ENCODE data around the gene CDCP1. TPM values are rescaled to one million over a fixed set of nuclear protein-coding genes. Genes with fewer than 3 reads are reported as not detected.

The CDCP1 gene
- total RNA-seq, 2 donors from 2014 or later = 3.4 to 7.3 TPM

GRCh38 chr3:45075821-45076625 is 70.2 kb downstream of the CDCP1 start:
- no peak for TF ChIP-seq CTCF (IDR thresholded peaks at IDR 0.05)
- no peaks in the 10 kb centered on the region for H3K4me1 ChIP-seq (ENCODE audit: control insufficient read depth in 1 of 2, low read depth in 2 of 2)
- H3K9me3 ChIP-seq = no peaks in the 10 kb centered on the region
- no peaks in the 10 kb centered on the region for H3K36me3 ChIP-seq
- no peak overlapping the region for H3K27ac ChIP-seq
- DNase-seq (ENCODE audit: low spot score) (no peak), ATAC-seq (ENCODE audit: insufficient number of reproducible peaks, low FRiP score, low read depth) (no peak)
- no peak overlapping the region for H3K4me3 ChIP-seq
- no peaks in the 10 kb centered on the region for H3K27me3 ChIP-seq (replicated peaks; ENCODE audit: insufficient read depth)

DNA sequence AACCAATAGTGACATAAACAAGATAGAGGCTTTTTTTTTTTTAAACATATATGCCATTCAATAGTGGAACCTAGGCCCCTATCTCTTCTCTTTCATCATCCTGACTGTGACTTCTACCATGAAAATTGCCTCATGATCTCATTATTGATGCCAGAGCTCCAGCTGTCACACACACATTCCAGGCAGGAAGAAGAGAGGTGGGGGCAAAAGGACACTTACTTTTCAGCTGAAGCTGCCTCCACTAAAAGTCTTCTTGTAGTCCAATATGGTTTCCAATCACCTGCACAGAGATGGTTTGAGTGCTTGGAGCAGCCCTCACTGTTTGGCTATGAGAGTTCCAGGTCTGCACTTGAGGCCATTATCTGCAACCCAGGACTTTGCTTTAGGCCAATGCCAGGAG is 75.1 kb downstream of the CDCP1 start:
- no peak for DNase-seq (ENCODE audit: low spot score)
- no peaks in the 10 kb centered on the region for H3K27me3 ChIP-seq (replicated peaks; ENCODE audit: insufficient read depth)
- H3K27ac ChIP-seq = no peak overlapping the region
- no peaks in the 10 kb centered on the region for H3K4me1 ChIP-seq (ENCODE audit: control insufficient read depth in 1 of 2, low read depth in 2 of 2)
- H3K4me3 ChIP-seq = no peak overlapping the region
- TF ChIP-seq CTCF (IDR thresholded peaks at IDR 0.05) = no peak
- no peak for ATAC-seq (ENCODE audit: insufficient number of reproducible peaks, low FRiP score, low read depth)
- H3K9me3 ChIP-seq = no peaks in the 10 kb centered on the region
- H3K36me3 ChIP-seq = no peaks in the 10 kb centered on the region

GRCh38 chr3:45067941-45068340 is 78.2 kb downstream of the CDCP1 start:
- no peaks in the 10 kb centered on the region for H3K27me3 ChIP-seq (replicated peaks; ENCODE audit: insufficient read depth)
- no peak for TF ChIP-seq CTCF (IDR thresholded peaks at IDR 0.05)
- ATAC-seq (ENCODE audit: insufficient number of reproducible peaks, low FRiP score, low read depth) (no peak), DNase-seq (ENCODE audit: low spot score) (no peak)
- no peak overlapping the region for H3K27ac ChIP-seq
- H3K9me3 ChIP-seq = no peaks in the 10 kb centered on the region
- peaks cover 0 to 3% of the 10 kb centered on the region in 2 donors for H3K4me1 ChIP-seq (ENCODE audit: control insufficient read depth in 1 of 2, low read depth in 2 of 2)
- H3K4me3 ChIP-seq = no peak overlapping the region
- no peaks in the 10 kb centered on the region for H3K36me3 ChIP-seq

- H3K4me3 ChIP-seq = no peak overlapping the region
- no peak for DNase-seq (ENCODE audit: low spot score)
- peaks cover 0 to 3% of the 10 kb centered on the region in 2 donors for H3K4me1 ChIP-seq (ENCODE audit: control insufficient read depth in 1 of 2, low read depth in 2 of 2)
- H3K27me3 ChIP-seq (replicated peaks; ENCODE audit: insufficient read depth) = no peaks in the 10 kb centered on the region
- TF ChIP-seq CTCF (IDR thresholded peaks at IDR 0.05) = no peak
- no peak overlapping the region for H3K27ac ChIP-seq
- ATAC-seq (ENCODE audit: insufficient number of reproducible peaks, low FRiP score, low read depth) = no peak
- no peaks in the 10 kb centered on the region for H3K9me3 ChIP-seq
- no peaks in the 10 kb centered on the region for H3K36me3 ChIP-seq
These were observed 78.7 kb downstream of the CDCP1 start for GRCh38 chr3:45067486-45067885.

DNA sequence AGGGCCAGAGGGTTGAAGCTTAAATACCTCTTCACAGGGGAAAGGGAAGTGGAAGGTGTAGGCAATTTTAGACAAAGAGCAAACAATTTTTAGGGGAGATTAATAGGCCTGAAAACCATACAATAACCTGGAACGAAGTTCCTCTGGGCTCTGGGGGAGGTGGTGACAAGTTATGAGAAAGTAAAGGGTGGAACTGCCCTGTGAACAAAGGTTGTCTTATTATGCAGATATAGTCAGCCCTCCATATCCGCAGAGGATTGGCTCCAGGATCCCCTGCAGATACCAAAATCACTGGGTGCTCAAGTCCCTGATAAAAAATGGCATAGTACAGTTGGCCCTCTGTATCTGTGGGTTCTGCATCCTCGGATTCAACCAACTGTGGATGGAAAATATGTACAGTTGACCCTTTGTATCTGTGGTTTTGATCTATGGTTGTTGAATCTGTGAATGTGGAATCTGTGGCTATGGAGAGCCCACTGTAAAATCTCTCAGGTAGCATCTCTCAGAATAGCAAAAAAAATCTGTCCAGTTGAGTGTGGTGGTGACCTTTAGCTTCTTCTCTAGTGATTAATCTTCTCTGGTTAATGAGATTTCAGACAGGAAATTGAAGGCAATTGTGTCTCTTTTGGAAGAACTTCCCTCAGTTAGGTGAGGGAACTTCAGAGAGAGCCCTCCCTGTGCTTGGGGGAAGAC is 79.9 kb downstream of the CDCP1 start:
- Histone ChIP-seq H3K4me3 (no peak overlapping the region), H3K36me3 (no peaks in the 10 kb centered on the region), H3K27me3 (replicated peaks; ENCODE audit: insufficient read depth) (no peaks in the 10 kb centered on the region), H3K27ac (no peak overlapping the region), H3K9me3 (no peaks in the 10 kb centered on the region), H3K4me1 (ENCODE audit: control insufficient read depth in 1 of 2, low read depth in 2 of 2) (peaks cover 0 to 3% of the 10 kb centered on the region in 2 donors)
- TF ChIP-seq CTCF (IDR thresholded peaks at IDR 0.05) = no peak
- ATAC-seq (ENCODE audit: insufficient number of reproducible peaks, low FRiP score, low read depth) (no peak), DNase-seq (ENCODE audit: low spot score) (no peak)
